GM21723 (cell line): ENCODE measurements around the gene MID1.

Experiments
- ATAC-seq: cut with Tn5 transposase; IDR thresholded peaks from one replicate; pipeline ENCODE4 v1.9.1; 2021; ENCODE audit warnings: mild to moderate bottlenecking, moderate library complexity; ENCODE audit not compliant: unreplicated experiment

The MID1 gene

DNA sequence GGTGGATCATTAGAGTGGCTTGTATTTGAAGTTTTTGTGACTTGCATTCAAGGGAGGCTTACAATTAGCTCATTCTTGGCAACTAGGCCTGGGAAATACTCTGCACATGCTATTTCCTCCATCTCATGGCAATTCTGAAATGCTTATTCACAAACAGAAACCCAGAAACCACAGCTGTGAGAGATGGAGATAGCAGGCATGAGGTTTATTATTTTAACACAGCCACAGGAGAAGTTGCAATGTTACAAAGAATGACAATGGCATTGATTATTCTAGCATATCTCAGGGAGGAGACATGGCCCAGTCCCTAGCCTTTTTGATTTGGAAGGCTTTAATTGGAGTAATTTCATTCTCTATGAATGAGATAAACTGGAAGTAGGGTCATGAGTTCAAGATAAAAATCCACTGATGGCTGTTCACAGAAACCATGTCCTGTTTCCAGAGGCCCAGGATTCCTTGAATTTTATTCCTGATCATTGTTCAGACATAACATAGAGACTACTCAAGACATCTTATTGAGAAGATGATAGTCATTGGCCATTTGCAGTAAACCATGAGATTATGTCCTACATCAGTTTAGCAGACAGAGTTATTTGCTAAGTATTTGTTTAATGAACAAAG lies 123.9 kb downstream of the MID1 start:
- no peak for ATAC-seq

GRCh38 chrX:10495677-10496076 lies 124.7 kb downstream of the MID1 start:
- no peak for ATAC-seq

DNA sequence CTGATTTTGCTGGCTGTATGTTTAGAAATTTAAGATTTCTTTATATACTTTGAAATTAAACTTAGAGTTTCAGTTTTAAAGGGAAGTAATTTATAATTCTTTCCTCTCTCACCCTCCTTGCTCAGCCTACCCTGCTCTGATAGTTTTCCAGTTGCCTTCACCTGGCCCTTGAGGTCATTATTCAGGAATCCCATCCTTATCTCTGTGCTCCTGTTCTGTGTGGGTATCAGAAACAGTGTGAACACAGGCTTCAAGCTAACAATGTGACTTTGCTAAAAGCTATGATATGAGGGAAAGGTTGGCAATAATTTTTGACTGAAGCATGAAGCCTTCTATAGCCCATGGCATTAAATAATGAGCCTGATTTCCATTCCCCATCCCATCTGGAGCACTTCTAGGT lies 128.1 kb downstream of the MID1 start:
- ATAC-seq: no peak

- ATAC-seq: no peak
Observed at GRCh38 chrX:10486373-10486772, 134.0 kb downstream of the MID1 start.

GRCh38 chrX:10485326-10485725 lies 135.1 kb downstream of the MID1 start:
- no peak for ATAC-seq

DNA sequence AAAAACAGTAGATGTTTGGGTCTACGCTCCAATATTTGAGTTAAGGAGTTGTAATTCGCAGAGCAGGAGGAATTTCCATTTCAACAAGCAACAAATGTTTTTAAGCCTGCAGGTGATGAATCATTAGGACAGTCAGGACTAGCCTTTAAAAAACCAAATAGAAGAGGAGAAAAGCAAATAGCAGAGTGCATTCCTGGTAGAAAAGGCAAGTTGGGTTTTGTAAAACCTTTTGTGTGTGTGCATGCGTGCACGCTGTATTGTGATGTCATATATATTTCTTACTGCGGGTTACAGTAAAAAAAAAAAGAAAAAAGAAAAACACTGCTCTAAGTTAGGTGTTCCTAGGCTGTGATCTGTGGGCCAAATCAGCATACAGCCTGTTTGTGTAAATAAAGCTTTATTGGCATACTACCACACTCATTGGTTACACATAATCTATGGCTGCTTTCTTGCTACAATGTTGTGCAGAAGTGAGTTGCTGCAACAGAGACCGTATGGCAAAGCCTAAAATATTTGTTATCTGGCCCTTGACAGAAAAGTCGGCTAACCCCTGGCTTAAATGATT lies 135.6 kb downstream of the MID1 start:
- no peak for ATAC-seq

GRCh38 chrX:10483191-10483831 lies 137.1 kb downstream of the MID1 start:
- ATAC-seq: no peak

DNA sequence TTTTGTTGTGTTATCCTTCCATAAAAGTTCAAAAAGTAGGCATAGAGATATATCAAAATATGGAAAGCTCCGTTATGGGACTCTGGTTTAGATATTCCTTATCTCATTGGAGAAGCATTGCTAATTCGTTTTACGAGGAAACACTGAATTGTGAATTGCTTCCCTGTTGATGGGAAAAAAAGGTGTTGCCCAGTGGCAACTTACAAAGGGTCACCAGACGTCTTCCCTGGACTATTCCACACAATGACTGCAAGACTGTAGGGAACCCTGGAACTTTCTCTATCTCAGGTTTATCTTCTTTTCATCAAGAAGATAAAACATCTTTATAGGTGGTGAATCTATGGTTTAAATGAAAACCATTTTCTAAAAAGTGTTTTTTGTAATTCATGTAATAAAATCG lies 137.7 kb downstream of the MID1 start:
- ATAC-seq: no peak

DNA sequence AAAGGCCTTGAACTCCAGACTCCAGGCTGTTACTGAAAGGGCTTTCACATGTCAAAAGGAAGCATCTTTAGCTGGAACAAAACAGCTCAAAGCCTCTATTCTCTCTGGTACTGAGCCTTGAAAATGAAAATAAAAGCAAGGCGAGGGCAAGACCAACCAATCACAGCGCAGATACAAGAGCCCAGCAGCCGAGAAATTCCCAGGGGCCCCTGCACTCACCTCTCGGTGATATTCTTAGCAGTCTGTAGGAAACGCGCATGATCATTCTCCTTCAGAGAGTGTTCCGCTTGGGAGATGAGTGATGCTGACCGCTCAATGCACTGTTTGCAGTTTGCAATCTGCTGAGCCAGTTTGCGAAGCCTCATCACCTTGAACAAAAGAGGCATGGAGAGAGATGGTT lies 138.1 kb downstream of the MID1 start:
- ATAC-seq: peak; percentile 74

DNA sequence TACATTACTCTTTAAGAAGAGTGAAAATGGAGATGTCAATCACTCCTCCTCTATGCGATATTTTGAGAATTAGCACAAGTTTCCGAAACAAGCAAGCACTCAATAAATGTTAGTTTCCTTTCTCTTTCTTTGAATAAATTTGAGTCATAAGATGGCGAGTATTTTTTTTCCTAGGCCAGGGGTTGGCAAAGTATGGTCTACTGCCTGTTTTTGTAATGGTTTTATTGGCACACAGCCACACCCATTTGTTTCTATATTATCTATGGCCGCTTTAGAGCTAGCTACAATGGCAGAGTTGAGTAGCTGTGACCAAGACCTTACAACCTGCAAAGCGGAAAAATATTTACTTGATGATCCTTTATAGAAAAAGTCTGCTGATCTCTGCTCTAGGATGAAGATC lies 139.5 kb downstream of the MID1 start:
- ATAC-seq: no peak

GRCh38 chrX:10479508-10479907 lies 140.9 kb downstream of the MID1 start:
- no peak for ATAC-seq

DNA sequence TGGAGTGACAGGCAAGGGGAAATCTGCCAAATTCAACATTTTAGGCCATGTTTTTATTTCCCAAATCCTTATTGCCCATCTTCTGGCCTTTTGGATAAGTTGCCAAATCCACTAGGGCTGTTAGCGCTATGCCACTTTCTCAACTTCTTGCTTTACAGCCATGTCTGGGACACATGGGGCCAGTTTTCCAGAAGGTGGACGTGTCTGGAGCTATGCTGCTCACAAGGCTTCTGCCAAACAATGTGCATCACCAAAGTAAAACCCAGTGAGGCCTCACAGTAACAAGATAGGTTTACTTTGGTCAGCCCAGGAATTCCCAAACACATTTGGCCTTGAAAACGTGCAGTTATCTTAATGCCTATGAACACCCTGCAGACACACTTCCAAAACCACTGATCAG lies 142.9 kb downstream of the MID1 start:
- no peak for ATAC-seq

- ATAC-seq: no peak
Observed at GRCh38 chrX:10474913-10475568, 145.3 kb downstream of the MID1 start.

GRCh38 chrX:10474510-10474909 lies 145.9 kb downstream of the MID1 start:
- no peak for ATAC-seq

- no peak for ATAC-seq
Observed at GRCh38 chrX:10471418-10471817, 149.0 kb downstream of the MID1 start.

DNA sequence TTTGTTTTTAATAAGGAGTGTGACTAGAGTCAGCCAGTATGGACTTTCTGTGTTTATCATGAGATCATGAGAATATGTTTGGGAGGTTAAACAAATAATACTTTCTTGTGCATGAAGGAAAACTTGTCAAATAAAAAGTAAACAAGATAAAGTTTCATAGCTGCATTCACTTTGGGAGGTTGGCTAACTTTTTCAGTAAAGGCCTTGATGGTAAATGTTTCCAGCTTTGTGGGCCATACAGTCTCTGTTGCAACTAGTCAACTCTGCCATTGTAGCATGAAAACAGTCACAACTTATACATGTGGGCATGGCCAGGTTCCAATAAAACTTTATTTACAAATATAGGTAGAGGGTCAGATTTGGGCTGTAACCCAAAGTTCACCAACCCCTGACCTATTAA lies 150.4 kb downstream of the MID1 start:
- ATAC-seq: no peak

GRCh38 chrX:10467793-10468192 lies 152.6 kb downstream of the MID1 start:
- ATAC-seq: no peak

DNA sequence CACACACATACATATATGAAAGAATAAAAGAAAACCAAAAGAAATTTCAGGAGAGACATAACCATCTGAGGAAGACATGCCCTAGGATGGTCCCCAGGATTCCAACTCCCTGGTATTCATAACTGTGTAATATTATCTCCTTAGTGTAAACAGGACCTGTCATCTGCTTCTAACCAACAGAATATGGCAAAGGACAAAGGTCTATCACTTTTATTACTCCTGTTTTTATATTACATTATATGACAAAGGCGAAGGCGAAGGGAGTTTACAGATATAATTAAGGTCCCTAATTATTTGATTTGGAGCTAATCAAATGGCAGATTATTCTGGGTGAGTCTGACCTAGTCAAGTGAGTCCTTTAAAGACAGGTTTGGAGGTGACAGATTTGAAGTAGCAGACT lies 155.1 kb downstream of the MID1 start:
- ATAC-seq: no peak

GRCh38 chrX:10457092-10457491 lies 163.3 kb downstream of the MID1 start:
- ATAC-seq: no peak

GRCh38 chrX:10453945-10454344 lies 166.4 kb downstream of the MID1 start:
- ATAC-seq: no peak

- no peak for ATAC-seq
Observed at GRCh38 chrX:10450959-10451355, 169.4 kb downstream of the MID1 start.
